ENCODE results near the gene IARS2. TPM values are rescaled to one million over a fixed set of nuclear protein-coding genes. Genes with fewer than 3 reads are reported as not detected.

The IARS2 gene
- total and polyA plus RNA-seq, 2 experiments from 2014 or later = 55.2 to 85.8 TPM

DNA sequence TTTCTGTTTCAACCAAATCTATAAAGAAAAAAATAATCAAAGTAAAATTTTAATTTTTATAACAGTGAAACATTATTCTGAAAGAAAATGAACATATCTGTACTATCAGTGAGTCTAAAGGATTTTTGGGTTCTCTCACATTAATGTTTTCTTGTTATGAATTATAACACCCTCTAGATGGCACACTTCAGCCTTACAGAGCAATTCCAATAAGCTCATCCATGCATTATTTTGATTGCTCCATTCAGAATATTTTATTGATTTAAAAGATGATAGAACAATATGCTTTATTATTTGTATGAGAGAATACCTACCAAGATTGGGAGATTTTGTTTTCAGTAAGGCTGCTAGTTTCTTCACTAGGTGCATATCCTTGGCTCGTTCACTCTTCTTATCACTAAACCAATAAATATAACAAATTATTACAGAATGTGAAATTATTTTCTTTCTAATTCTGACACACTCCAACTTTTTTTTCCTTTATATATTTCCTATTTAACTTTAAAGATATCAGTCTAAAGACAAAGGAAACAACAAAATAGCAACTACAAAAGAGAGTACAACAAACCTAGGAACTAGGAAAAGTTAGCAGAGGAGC, 95.9 kb downstream of the IARS2 start:
- Histone ChIP-seq H2AFZ (no peak overlapping the region), H3K9me3 (ENCODE audit: low read depth) (no peaks in the 10 kb centered on the region), H4K20me1 (ENCODE audit: insufficient read depth, poor library complexity, severe bottlenecking) (peaks cover 3% of the 10 kb centered on the region), H3K4me2 (no peak overlapping the region), H3K4me1 (ENCODE audit: insufficient read depth) (no peaks in the 10 kb centered on the region), H3K79me2 (no peaks in the 10 kb centered on the region), H3K27ac (no peak overlapping the region), H3K4me3 (no peak overlapping the region), H3K9me2 (replicated peaks; ENCODE audit: insufficient read depth) (no peaks in the 10 kb centered on the region), H3K27me3 (no peaks in the 10 kb centered on the region), H3K36me3 (replicated peaks; ENCODE audit: insufficient read depth, low read depth) (no peaks in the 10 kb centered on the region)
- 100% methylated on average over 1 of the region's 1 CpG for WGBS (ENCODE audit: low lambda C conversion rate, missing lambda C conversion rate)
- TF ChIP-seq, protein P1, sequence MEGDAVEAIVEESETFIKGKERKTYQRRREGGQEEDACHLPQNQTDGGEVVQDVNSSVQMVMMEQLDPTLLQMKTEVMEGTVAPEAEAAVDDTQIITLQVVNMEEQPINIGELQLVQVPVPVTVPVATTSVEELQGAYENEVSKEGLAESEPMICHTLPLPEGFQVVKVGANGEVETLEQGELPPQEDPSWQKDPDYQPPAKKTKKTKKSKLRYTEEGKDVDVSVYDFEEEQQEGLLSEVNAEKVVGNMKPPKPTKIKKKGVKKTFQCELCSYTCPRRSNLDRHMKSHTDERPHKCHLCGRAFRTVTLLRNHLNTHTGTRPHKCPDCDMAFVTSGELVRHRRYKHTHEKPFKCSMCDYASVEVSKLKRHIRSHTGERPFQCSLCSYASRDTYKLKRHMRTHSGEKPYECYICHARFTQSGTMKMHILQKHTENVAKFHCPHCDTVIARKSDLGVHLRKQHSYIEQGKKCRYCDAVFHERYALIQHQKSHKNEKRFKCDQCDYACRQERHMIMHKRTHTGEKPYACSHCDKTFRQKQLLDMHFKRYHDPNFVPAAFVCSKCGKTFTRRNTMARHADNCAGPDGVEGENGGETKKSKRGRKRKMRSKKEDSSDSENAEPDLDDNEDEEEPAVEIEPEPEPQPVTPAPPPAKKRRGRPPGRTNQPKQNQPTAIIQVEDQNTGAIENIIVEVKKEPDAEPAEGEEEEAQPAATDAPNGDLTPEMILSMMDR (IDR thresholded peaks at IDR 0.05; ENCODE audit: poor library complexity) = peak; percentile 62
- TF ChIP-seq EZH2 (IDR thresholded peaks at IDR 0.05; ENCODE audit: borderline replicate concordance) = no peak
- DNase-seq (ENCODE audit: low spot score) = peak; percentile 15

DNA sequence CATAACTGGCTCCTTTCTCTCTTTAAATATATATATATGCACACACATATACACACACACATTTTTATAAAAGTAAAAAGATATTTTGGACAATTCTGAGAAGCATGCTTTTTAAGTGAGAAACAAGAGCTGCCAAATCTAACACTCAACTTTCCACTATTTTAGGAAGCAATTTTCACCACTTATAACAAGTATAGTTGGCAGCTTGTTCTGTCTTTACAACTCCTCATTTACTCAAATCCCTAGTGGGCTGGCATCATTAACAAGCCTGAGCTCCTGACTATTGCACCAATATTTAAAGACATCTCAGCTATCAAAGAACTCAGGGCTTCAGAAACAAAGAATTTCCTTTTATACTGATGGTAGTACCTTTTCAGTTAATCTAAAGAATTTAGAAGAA, 101.8 kb downstream of the IARS2 start:
- H3K27ac ChIP-seq = no peak overlapping the region
- H4K20me1 ChIP-seq (ENCODE audit: insufficient read depth, poor library complexity, severe bottlenecking) = no peaks in the 10 kb centered on the region
- H3K9me3 ChIP-seq (ENCODE audit: low read depth) = no peaks in the 10 kb centered on the region
- H3K79me2 ChIP-seq = no peaks in the 10 kb centered on the region
- no peaks in the 10 kb centered on the region for H3K9me2 ChIP-seq (replicated peaks; ENCODE audit: insufficient read depth)
- no peak overlapping the region for H2AFZ ChIP-seq
- no peaks in the 10 kb centered on the region for H3K36me3 ChIP-seq (replicated peaks; ENCODE audit: insufficient read depth, low read depth)
- DNase-seq (ENCODE audit: low spot score) = no peak
- H3K4me3 ChIP-seq = no peak overlapping the region
- TF ChIP-seq, protein P1 (IDR thresholded peaks at IDR 0.05; ENCODE audit: poor library complexity) = no peak
- TF ChIP-seq EZH2 (IDR thresholded peaks at IDR 0.05; ENCODE audit: borderline replicate concordance) (no peak), EZH2phosphoT487 (IDR thresholded peaks at IDR 0.05; ENCODE audit: low read depth, severe bottlenecking, unreplicated experiment) (no peak)
- H3K4me2 ChIP-seq = no peak overlapping the region
- H3K27me3 ChIP-seq = no peaks in the 10 kb centered on the region
- no peaks in the 10 kb centered on the region for H3K4me1 ChIP-seq (ENCODE audit: insufficient read depth)

MicroRNAs within 50 kb of the gene (microRNA counts, 767-probe panel; counts per million panel counts)
- microRNA hsa-miR-194-5p (11,510 counts per million, percentile 92 among the panel's probes with 10 or more counts), microRNA hsa-miR-215 (9,519 counts per million, percentile 75 among the panel's probes with 10 or more counts)

Small RNA genes within 50 kb of the gene (microRNA-seq; reads per million reads assigned to microRNA genes)
- gene MIR194-1 (4,003 reads per million, percentile 90 among the genes with 10 or more reads in this experiment), gene MIR215 (8,725 reads per million, percentile 93 among the genes with 10 or more reads in this experiment)

Small RNA genes within 50 kb of the gene (small RNA-seq; reads per million reads assigned to genes)
- gene MIR194-1 = 497 reads per million, percentile 99 among the genes with 10 or more reads in this experiment
- gene MIR215 = 9,032 reads per million, percentile 100 among the genes with 10 or more reads in this experiment

Other genes with a start within 250 kb of the IARS2 start
- gene SLC30A10, start 165.6 kb upstream of the IARS2 start, total RNA-seq = 14.1 and 14.7 TPM in 2 replicates
- 5.1 and 6.0 TPM in 2 replicates for gene SLC30A10, start 165.6 kb upstream of the IARS2 start, polyA plus RNA-seq
- 66.3 and 73.9 TPM in 2 replicates for gene EPRS1, start 47.6 kb upstream of the IARS2 start, total RNA-seq
- 49.7 and 50.7 TPM in 2 replicates for gene EPRS1, start 47.6 kb upstream of the IARS2 start, polyA plus RNA-seq
- 37.6 and 53.4 TPM in 2 replicates for gene BPNT1, start 4.3 kb upstream of the IARS2 start, total RNA-seq
- gene BPNT1, start 4.3 kb upstream of the IARS2 start, polyA plus RNA-seq = 9.7 and 11.2 TPM in 2 replicates
- 25.2 and 31.6 TPM in 2 replicates for gene RAB3GAP2, start 178.3 kb downstream of the IARS2 start, total RNA-seq
- gene RAB3GAP2, start 178.3 kb downstream of the IARS2 start, polyA plus RNA-seq = 12.6 and 13.7 TPM in 2 replicates

All from hepatocyte (in vitro differentiated cells).